ENCODE measurements around the gene C17orf100. TPM values are rescaled to one million over a fixed set of nuclear protein-coding genes. Genes with fewer than 3 reads are reported as not detected.
"Not testable (repeated sequence)": the region's sequence is repeated elsewhere in the genome, so short reads cannot be mapped to it uniquely, and the experiment has no call there.

C17orf100 gene
- total RNA-seq, 2 experiments from 2014 or later, result 0.69 to 0.70 TPM

GRCh38 chr17:6690641-6691040 lies 39.1 kb downstream of the C17orf100 start:
- Mint-ChIP-seq H3K4me1 (ENCODE audit: low read depth) (no peaks in the 10 kb centered on the region), H3K36me3 (ENCODE audit: low read depth) (no peaks in the 10 kb centered on the region), H3K27ac (no peak overlapping the region), H3K4me3 (no peak overlapping the region), H3K9me3 (no peaks in the 10 kb centered on the region), H3K27me3 (peaks cover 69% of the 10 kb centered on the region)
- ChIA-PET CTCF (no interaction called here), POLR2A (no interaction called here)
- no peak for TF ChIP-seq CTCF (IDR thresholded peaks at IDR 0.05)
- Histone ChIP-seq H3K4me1 (ENCODE audit: insufficient read depth, low read length) (no peaks in the 10 kb centered on the region), H3K27me3 (ENCODE audit: control insufficient read depth in 1 of 2, insufficient read depth in 2 of 2, low read length in 2 of 2) (peaks cover 11 to 18% of the 10 kb centered on the region in 2 experiments), H3K9me3 (ENCODE audit: control insufficient read depth in 1 of 2, insufficient read depth in 1 of 2, low read length in 2 of 2) (no peaks in the 10 kb centered on the region), H3K27ac (ENCODE audit: low read depth in 1 of 2, low read length in 2 of 2) (no peak overlapping the region), H3K36me3 (ENCODE audit: insufficient read depth, low read length) (no peaks in the 10 kb centered on the region), H3K4me3 (ENCODE audit: low read length) (no peak overlapping the region)
- DNase-seq, result no peak
- no peak for ATAC-seq (ENCODE audit: poor library complexity)
- intact Hi-C loops (cut with DNase I, micrococcal nuclease), result no loop called here

- Mint-ChIP-seq H3K4me1 (ENCODE audit: low read depth) (no peaks in the 10 kb centered on the region), H3K36me3 (ENCODE audit: low read depth) (no peaks in the 10 kb centered on the region), H3K9me3 (no peaks in the 10 kb centered on the region), H3K27me3 (peaks cover 64% of the 10 kb centered on the region), H3K4me3 (no peak overlapping the region), H3K27ac (no peak overlapping the region)
- H3K9me3 ChIP-seq (ENCODE audit: control insufficient read depth in 1 of 2, insufficient read depth in 1 of 2, low read length in 2 of 2), result no peaks in the 10 kb centered on the region
- no peaks in the 10 kb centered on the region for H3K36me3 ChIP-seq (ENCODE audit: insufficient read depth, low read length)
- ChIA-PET POLR2A (no interaction called here), CTCF (no interaction called here)
- no peak overlapping the region for H3K27ac ChIP-seq (ENCODE audit: low read depth in 1 of 2, low read length in 2 of 2)
- H3K4me1 ChIP-seq (ENCODE audit: insufficient read depth, low read length), result no peaks in the 10 kb centered on the region
- DNase-seq (no peak), ATAC-seq (ENCODE audit: poor library complexity) (no peak)
- intact Hi-C loops (cut with DNase I, micrococcal nuclease), result no loop called here
- TF ChIP-seq CTCF (IDR thresholded peaks at IDR 0.05), result no peak
- peaks cover 11 to 18% of the 10 kb centered on the region in 2 experiments for H3K27me3 ChIP-seq (ENCODE audit: control insufficient read depth in 1 of 2, insufficient read depth in 2 of 2, low read length in 2 of 2)
- no peak overlapping the region for H3K4me3 ChIP-seq (ENCODE audit: low read length)
Observed at GRCh38 chr17:6691546-6691945, 40.0 kb downstream of the C17orf100 start.

- peaks cover 11 to 18% of the 10 kb centered on the region in 2 experiments for H3K27me3 ChIP-seq (ENCODE audit: control insufficient read depth in 1 of 2, insufficient read depth in 2 of 2, low read length in 2 of 2)
- ATAC-seq (ENCODE audit: poor library complexity); H3K4me1 ChIP-seq (ENCODE audit: insufficient read depth, low read length); POLR2A ChIA-PET; H3K27ac ChIP-seq (ENCODE audit: low read depth in 1 of 2, low read length in 2 of 2); H3K36me3 ChIP-seq (ENCODE audit: insufficient read depth, low read length); H3K27ac Mint-ChIP-seq; H3K4me3 ChIP-seq (ENCODE audit: low read length); H3K4me3 Mint-ChIP-seq; H3K9me3 Mint-ChIP-seq; DNase-seq; H3K9me3 ChIP-seq (ENCODE audit: control insufficient read depth in 1 of 2, insufficient read depth in 1 of 2, low read length in 2 of 2); H3K36me3 Mint-ChIP-seq (ENCODE audit: low read depth); CTCF ChIA-PET; H3K4me1 Mint-ChIP-seq (ENCODE audit: low read depth); intact Hi-C loops (cut with DNase I, micrococcal nuclease): not testable (repeated sequence)
- H3K27me3 Mint-ChIP-seq, result peaks cover 62% of the 10 kb centered on the region
Observed at GRCh38 chr17:6691958-6692357, 40.4 kb downstream of the C17orf100 start.

GRCh38 chr17:6695051-6695450 lies 43.5 kb downstream of the C17orf100 start:
- DNase-seq (no peak), ATAC-seq (ENCODE audit: poor library complexity) (no peak)
- H3K4me3 ChIP-seq (ENCODE audit: low read length), result no peak overlapping the region
- no peaks in the 10 kb centered on the region for H3K4me1 ChIP-seq (ENCODE audit: insufficient read depth, low read length)
- H3K4me1 Mint-ChIP-seq (ENCODE audit: low read depth), result no peaks in the 10 kb centered on the region
- no peak overlapping the region for H3K27ac ChIP-seq (ENCODE audit: low read depth in 1 of 2, low read length in 2 of 2)
- no peaks in the 10 kb centered on the region for H3K9me3 Mint-ChIP-seq
- ChIA-PET POLR2A (no interaction called here), CTCF (no interaction called here)
- H3K36me3 ChIP-seq (ENCODE audit: insufficient read depth, low read length), result no peaks in the 10 kb centered on the region
- H3K4me3 Mint-ChIP-seq, result no peak overlapping the region
- no peaks in the 10 kb centered on the region for H3K9me3 ChIP-seq (ENCODE audit: control insufficient read depth in 1 of 2, insufficient read depth in 1 of 2, low read length in 2 of 2)
- H3K27me3 Mint-ChIP-seq, result peaks cover 48% of the 10 kb centered on the region
- H3K36me3 Mint-ChIP-seq (ENCODE audit: low read depth), result no peaks in the 10 kb centered on the region
- intact Hi-C loops (cut with DNase I, micrococcal nuclease), result no loop called here
- TF ChIP-seq CTCF (IDR thresholded peaks at IDR 0.05), result no peak
- H3K27ac Mint-ChIP-seq, result no peak overlapping the region
- H3K27me3 ChIP-seq (ENCODE audit: control insufficient read depth in 1 of 2, insufficient read depth in 2 of 2, low read length in 2 of 2), result peaks cover 11% of the 10 kb centered on the region in 2 experiments
